GM19238 (cell line): ENCODE measurements around the gene LRFN2.

Experiments
- DNase-seq: peaks from one replicate; pipeline ENCODE4 v3.0.0; 2011; ENCODE audit warnings: low spot score; ENCODE audit not compliant: insufficient read length

LRFN2 gene

DNA sequence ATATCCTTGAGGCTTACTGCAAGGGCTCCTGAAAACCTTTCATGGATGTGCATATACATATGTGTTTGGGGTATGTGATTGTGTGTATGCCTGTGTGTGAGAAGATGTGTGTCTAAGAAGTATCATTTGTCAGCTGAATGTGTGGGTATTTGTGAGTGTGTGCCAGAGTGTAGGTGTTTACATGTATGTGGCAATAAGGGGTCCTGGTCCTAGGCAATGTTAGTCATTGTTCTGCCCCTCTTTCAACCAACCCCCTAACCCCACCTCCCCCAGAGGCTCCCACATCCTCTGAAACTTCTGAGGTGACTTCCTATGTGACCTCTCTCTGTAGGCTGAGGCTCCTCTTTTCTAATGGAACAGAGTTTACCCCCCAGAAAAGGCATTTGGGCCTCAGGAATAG, 186.4 kb downstream of the LRFN2 start:
- no peak for DNase-seq

DNA sequence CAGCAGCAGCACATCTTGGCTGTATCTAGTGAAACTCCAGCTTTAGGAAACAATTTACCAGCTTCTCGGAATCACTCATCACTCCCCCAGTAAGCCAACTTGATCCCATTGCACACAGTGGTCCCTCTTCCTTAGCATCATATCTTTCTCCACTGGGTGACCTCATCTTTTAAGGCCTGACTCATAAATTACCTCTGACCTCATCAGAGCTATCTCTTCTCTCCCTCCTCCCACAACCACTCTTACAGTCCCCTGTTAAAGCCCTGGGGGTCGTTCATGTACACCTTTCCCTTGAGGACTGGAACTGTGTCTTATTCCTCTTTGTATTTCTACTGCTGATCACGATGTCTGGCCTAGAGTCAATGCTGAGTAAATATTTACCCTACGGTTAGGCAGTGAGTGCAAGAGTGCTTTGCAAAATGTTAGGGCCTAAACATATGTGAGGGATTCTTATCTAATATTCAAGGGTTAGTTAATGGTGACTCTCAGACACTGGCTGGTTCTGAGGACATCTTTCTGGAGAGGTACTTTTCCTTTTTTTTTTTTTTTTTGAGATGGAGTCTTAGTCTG, 187.2 kb downstream of the LRFN2 start:
- DNase-seq = no peak

- no peak for DNase-seq
Measured at GRCh38 chr6:40398810-40399477, 188.2 kb downstream of the LRFN2 start.

GRCh38 chr6:40398034-40398691, 189.0 kb downstream of the LRFN2 start:
- no peak for DNase-seq

DNA sequence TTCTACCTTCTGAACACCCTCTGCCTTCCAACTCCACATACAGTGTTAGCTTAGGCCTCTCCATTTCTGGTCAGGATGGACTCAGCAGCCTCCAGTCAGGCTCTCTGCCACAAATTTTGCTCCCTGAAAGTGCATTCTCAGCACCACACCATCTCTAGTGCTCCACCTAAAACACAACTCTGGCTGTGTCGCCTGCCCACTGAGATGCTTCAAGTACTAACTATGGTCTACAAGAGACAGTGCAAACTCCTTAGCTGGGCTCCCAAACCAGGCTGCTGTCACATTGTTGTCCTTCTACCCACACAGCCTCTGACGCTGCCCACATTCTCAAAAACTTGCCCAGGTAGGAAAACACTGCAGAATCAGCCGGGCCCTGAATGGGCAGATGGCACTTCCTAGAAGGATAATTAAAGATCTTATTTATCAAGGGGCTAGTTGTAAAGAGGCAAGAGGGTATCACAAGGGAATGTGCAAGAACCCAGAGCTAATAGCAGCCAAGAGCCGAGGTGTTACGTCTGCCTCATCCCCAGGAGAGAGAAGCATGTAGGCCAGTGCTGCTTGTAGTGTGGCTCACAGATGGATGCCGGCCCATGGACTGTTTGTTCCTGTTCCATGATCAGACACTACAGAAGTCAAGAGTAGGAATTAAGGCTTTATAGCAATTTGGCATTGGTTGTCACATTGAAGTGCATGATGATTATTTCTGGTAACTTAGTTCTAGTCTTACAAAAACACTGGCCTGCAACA, 189.7 kb downstream of the LRFN2 start:
- no peak for DNase-seq

DNA sequence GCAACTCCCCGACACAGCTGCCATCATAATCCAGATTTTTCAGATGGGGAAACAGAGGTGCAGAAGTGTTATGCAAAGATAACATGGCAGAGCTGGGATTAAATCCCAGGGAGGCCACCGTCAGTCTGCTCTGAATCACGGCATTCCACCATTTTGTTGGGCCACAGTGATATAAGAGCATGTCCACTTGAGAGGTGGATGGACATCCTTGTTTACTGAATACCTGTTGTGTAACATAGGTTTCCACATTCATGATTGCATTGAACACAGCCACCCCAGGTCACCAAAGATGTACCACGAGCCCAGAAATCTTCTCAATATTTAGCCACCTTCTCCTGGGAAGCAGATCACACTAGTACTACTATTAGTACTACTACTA, 191.5 kb downstream of the LRFN2 start:
- DNase-seq = no peak

- no peak for DNase-seq
Measured at GRCh38 chr6:40395066-40395697, 192.0 kb downstream of the LRFN2 start.

DNA sequence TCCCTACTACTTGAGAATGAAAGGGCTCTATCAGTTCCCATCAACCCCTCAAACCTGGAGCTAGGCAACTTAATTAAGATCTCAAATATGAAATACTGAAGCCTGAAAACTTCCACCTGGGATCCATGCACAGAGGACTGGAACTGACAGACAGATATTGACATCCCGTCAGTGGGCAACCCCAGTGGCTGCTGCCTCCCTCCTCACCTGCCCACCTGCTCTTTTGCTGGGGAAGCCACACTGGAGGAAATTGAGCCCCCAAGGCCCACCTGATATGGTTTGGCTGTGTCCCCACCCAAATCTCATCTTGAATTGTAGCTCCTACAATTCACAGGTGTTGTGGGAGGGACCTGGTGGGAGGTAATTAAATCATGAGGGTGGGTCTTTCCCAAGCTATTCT, 192.8 kb downstream of the LRFN2 start:
- no peak for DNase-seq

- DNase-seq = no peak
Measured at GRCh38 chr6:40393641-40394040, 193.5 kb downstream of the LRFN2 start.

- DNase-seq = no peak
Measured at GRCh38 chr6:40392589-40392988, 194.6 kb downstream of the LRFN2 start.

DNA sequence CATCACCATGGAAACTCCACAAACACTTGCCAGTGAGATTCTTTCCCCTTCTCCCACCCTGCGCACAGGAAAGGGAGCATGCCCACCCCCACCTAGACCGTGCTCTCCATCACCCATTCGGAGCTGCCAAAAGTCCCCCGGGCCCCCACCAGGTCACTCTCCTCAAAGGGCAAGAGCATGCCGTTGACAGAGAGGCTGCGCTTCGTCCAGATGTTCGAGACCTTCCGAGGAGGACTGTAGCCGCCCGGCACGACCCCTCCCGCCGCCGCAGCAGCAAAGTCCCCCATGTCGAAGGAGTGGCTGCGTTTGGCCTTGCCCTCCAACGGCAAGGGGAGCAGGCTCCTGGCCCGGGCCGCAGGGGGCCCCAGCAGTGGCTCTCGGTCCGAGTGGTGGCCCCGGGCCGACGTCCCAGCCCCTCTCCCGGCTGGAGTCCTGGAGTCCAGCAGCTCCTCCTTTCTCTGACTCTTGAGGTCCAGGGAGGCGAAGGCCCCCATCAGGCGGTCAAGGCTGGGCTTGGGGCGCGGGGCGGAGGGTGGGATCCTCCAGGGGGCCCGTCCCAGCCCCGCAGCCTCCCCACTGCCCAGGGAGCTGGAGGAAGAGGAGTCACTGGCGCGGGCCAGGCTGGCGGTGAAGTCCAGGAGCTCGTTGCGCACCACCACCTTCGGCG, 195.2 kb downstream of the LRFN2 start:
- no peak for DNase-seq

DNA sequence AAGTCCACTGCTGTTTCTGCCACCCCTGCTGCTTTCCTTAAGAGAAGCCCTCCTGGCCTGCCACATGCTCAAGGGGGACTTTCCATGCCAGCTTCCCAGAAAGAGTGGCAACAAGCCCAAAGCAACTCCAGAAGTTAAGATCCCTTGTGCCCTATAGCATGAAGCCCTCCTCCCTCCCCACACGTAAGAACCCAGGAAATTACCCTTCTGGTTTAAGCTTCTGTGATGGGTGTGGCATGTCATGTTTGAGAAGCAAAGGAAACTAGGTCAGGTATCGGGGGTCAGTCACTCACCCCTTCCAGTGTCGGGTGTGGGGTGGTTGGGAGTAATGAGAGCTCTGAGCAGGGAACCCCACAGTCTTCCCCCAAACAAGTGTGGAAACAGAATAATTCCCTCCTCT, 196.1 kb downstream of the LRFN2 start:
- DNase-seq = no peak

DNA sequence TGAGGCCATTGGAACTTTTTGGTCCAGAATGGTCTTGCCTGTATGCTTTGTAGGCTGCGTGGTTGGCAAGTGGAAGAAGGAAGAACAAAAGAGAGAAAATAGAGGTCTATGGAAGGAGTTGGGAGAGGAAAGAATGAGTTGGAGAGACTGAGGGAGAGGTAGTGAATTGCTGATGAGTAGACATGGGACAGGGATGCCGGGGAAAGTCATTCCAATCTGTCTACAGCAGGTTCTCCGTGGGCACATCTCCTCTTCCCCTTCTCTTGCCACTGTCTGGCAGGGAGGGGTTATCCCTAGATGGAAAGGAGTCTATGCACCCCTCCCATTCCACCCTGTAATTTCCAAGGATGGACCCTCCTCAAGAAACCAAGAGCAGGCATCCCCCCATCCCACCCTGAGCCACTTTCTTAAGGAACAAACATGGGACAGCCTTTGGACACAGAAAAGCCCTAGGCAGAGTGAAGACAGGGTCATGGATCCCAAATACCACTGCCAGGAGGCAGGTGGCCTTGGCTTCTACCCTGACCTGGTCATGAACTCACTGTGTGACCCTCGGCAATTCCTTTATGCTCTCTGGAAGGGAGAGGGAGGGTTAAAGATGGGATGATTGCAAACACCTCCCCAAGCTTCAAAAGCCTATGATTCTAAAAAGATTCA, 196.9 kb downstream of the LRFN2 start:
- DNase-seq = no peak

DNA sequence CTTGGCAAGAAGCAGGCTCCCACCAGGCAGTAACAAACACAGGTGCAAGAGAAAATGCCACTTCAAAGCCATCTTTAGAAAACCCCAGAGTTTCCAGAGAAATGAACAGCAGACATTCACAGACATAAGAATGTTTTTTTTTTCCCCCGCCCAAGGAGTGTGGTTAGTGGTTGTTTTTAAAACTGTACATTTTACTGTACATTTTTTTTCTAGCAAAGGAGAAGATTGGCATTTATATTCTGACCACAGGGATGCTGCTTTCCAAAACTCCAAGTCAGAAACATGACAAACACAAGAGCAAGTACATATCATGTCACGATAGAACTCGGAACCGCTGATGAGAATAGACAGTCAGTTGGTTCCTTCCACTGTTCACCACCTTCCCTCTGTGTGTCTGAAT, 197.9 kb downstream of the LRFN2 start:
- no peak for DNase-seq

DNA sequence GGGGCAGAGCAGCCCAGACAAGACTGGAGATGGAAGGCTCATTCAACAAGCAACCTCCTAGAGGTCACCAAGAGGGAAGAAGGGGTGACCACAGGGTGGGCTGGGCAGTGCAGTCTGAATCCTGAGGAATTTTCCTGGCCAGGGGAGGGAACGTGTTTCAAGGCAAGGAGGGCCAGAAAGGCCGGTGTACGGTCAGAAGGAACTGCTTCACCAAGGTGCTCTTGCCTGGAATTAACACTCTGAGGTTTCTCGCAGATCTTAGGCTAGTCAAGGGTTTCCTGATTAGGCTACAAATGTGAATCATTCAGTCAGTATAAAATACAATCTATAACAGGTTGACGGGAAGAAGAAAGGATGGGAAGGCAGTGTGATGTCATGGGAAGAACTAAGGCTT, 199.3 kb downstream of the LRFN2 start:
- no peak for DNase-seq

DNA sequence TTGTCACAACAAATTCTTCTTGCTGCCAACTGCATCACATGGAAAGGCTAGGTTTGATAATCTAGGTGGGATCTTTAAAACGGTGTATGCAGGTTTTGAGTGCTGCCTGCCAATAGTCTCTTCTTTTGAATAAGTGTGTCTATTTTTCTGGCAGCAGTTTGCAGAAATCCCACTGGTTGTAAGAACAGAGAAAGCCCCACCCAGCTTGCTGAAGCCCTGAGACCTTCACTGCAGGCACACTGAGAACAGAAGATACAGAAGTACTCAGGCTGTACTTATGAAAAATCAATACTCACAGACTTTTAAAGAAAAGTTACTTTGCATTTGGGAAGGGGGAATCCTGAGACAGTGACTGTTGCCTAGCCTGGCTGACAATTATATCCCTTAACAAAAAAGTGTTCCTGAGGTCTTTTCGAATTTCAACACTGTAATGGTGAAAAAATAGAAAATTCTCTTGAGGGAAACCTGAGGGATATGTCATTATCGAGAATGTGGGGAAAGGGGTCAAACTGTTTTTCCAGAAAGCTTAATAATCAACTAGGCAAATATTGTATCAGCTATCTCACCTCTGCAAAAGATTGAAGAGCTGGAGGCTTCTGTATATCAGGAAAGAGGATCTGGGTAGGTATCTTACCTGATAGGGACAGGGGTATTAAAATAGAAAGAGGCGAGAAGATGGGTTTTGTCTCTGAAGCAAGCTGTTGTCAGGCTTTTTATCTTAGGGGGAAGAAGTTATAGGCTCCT, 199.9 kb downstream of the LRFN2 start:
- DNase-seq = no peak

DNA sequence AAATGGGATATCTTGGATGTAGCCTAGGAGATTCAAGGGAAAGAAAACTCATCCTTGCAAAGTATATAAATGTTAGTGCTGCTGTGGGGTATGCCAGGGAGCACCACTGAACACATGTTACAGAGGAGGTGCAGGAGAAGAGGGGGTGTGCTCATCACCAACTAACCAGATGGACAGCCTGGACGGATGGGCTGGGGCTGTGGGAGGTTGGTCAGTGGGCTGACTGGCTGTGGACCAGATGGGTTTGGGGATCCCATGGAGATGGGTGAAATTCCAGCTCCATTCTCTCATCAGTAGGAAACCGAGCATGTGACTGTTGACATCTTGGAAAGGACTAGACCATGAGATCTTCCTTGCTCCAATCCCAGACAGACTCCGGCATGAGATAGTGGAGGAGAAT, 201.0 kb downstream of the LRFN2 start:
- DNase-seq = no peak

GRCh38 chr6:40383348-40384115, 203.6 kb downstream of the LRFN2 start:
- no peak for DNase-seq

GRCh38 chr6:40380271-40380670, 206.9 kb downstream of the LRFN2 start:
- DNase-seq = no peak
